HCEC 1CT (cell line): Measurements from ENCODE around the gene TSHZ3.

Experiments
- DNase-seq: peaks from one replicate; pipeline ENCODE4 v3.0.0-alpha.2; 2017

Gene TSHZ3

DNA sequence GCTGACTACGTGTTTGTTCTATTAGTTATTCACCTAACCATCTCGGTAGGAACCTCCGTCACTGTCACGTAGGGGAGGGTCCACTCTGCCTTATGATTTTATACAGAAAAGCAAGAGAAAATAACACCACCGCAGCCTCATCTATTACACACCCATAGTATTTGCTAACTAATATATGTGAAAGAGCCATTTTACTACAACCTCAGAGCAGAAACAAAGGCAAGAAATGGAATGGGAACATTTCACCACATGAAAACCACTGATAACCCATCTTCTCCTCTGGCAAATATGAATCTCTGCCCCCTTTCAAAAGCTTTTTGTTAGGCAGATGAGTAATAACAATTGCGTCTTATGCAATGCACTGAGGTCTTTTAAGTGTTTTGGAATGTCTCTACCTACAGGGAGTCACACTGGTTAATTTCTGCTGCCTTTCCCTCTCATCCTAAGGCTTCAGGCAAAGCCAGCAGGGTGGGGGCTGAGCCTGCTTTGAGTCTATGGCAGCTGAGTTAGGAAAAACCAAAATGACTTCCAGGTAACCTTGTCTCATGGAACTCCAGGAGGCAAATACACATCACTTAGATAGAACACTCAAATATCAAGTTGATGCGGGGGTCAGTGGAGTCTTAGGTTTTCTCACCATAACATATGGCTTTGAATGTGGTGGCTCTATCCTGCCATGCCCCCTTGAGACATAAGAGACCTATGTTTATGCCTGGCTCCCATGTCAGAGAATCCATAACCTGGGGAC is 15.0 kb downstream of the TSHZ3 start:
- DNase-seq: peak; percentile 58

DNA sequence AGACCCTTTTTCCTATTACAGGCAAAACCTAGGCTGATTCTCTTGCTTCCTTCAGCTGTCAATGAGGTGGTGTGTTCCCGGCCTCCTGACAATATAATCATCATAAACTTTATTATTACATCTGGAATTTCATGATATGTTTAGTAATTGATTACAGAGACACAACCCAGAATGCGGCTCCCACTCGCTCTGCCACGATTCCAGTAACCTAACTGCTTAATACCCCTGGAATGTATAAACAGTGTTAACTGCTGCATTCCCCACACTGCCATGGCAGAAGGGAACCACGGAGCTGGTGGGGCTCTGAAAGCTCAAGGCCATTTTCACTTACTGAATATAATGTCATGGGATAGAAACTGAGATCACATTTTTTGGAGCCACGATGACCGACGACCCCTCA is 17.1 kb downstream of the TSHZ3 start:
- DNase-seq: peak; percentile 55

DNA sequence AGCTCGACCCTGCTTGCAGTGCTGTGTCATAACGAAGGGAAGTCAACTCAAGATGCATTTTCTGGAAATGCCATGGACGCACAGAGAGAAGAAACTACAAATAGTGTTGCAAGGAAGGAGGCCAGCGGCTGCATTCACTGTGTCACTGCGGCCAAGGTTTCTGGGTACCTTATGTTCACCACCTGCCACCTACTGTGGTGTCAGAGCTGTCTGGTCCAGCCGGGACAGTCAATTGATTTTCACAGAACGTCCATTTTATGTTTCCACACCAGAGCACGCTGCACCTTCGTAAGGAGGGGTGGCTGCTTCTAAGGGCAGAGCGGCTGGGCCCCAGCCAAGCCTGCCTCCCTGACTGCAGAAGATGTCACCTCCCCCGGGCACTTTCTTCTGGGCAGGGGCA is 17.7 kb downstream of the TSHZ3 start:
- DNase-seq: no peak

DNA sequence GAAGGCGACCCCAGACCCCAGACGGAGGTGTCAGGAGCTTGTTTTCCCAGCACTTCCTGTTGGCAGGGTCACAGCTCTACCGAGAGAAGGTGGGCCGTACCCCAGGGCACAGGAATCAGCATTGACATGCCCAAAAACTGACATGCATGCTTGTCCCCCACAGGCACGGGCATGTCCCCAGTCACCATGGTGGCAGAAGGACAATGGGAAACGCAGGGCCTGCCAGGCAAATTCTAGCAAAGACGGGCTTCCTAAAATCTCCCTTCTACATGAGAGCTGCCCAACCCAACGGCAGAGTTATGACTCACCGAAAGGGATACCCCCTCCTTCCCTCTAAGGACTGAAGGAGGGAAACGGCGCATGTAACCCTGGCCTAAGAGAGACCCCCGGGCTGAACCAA is 18.5 kb downstream of the TSHZ3 start:
- no peak for DNase-seq

DNA sequence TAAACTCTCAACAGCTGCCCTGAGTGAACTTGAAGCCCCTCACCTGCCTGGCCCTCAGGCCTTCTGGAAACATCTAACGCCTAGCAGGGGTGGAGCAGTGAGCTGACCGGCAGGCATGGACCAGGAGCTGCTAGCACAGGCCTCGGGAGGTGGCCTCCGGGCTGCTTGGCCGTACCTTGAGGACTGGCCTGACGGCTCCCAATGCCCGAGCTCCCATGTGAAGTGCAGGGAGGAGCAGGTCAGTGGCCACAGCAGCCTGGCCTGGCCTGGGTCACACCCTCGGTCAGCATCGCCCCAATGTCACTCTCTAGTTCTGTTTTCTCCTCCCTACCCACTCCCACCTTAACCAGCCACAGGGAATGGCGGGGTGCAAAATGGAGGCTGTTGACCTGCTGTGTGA is 19.0 kb downstream of the TSHZ3 start:
- no peak for DNase-seq

DNA sequence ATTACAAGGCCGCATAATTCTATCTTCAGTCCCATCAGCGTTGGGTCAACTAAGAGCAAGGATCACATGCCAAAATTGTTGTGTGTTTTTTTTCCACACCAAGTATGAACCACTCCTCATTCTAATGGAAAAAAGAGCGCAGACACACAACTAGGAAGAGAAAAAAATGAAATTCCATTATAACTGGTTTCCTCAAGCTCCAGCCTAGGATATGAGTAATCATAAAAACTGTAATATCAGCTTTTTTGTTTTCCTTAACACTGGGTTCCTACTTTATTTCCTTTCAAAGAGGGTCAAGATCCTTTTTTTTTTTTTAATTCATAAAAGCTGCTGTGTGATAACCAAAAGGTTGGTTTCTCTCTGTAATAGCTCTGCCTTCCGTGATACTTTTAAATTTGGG is 19.4 kb downstream of the TSHZ3 start:
- DNase-seq: no peak

DNA sequence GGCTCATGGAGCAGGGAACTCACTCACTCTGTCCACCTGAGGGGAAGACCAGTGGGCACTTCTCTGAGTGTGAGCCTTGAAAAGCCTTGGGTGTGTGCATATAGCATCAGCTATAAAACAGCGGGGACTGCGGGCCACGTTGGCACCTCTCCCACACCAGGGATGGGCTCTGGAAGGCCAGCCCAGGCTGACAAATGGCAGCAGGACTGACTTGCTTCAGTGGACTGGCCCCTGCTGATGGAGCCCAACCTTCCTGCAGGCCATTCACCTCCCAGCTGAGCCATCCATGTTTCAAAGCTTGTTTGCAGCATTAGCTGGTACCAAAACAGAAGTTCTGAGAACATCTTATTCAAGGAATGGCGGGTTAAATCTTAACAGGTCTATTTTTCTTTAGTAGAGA is 21.0 kb downstream of the TSHZ3 start:
- no peak for DNase-seq

DNA sequence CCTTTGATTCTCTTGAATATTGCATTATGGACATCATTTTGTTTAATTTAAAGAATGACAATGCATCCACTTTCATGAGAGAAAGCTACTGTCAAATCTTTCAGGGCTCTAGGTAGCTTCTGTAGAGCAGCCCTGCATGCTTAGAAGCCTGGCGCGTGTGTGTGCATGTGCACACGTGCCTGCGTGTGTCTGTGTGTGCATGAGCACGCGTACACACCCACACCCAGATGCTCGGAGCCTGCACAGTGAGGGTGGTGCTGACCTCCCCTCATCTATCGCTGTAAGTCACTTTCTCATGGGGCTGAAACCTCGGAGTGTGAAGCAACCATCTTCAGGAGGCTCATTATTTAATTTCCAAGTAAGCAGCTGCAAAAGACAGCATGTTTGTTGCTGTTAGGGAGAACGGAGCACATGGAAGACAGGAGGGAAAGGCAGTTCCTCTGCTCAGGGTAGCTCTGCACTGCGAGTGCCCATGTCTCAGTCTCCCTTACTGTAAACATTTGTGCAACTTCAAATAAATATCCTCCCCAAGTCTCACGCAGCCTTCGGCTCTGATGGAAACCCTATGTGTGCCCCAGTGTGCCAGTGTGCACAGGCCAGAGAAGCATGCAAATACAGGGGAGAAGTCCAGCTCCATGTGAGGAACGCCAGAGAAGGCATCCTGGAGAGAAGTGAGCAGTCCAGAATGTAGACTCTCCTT is 22.8 kb downstream of the TSHZ3 start:
- no peak for DNase-seq

DNA sequence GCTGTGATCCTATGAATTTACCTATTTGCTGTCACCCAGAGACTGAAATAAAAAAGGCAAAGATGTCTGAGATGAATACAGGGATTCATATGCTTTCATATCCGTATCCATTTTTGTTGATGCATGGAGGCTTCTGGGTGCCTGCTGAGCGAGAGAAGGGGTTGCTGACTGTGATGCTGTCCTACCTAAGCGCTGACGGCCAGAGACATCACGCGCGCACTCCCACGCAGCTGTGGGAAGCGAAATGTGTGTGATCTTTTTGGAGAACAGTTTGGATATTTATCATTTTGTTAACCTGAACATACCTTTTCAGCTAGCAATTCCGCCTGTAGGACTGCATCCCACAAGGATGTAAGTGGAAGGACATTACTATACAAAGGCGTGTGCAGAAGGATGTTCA is 23.9 kb downstream of the TSHZ3 start:
- no peak for DNase-seq

DNA sequence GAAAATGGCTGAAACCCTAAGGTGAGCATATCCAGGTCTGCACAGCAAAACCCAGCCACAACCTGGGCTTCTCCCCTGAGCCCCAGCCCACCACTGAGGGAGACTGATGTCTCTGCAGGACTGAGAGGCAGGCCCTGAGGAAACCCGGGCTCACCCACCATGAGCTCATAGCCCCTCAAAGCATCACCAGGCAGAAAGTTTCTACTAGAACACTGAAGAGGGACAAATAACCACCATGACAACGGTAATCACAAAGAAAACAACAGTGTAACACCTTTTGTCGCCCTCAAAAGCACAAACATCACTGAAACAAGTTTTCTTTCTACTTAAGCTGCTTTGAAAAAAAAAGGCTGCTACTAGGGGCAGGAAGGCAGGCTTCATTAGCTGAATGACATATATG is 29.8 kb downstream of the TSHZ3 start:
- no peak for DNase-seq

DNA sequence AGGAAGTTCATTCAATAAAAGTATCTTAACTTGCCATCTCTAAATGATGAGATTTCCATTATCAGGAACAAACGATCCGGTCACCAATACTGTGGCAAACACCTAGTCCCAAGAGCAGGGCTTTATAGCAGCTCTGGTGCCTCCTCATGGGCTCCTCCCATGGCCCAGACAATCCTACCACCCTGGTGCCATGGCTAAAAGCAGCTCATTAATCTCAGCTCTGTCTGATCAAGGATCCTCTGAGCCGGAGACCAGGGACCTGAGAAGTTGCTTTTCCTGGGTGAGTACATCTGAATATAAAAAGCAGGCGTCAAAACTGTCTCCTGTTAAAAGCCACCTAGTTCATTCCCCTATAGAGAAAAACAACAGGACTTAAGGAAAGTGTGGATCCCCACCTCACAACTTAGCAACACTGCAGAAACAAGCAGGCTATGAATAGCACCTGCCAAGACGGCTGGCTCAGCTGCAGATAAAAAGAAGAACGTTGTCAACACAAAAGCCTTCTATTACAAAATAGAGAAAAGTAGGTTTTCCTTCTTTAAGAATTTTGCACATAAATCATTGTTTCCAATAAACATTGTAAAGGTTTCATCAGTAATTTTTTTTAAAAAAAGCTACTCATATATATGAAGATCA is 30.3 kb downstream of the TSHZ3 start:
- no peak for DNase-seq

DNA sequence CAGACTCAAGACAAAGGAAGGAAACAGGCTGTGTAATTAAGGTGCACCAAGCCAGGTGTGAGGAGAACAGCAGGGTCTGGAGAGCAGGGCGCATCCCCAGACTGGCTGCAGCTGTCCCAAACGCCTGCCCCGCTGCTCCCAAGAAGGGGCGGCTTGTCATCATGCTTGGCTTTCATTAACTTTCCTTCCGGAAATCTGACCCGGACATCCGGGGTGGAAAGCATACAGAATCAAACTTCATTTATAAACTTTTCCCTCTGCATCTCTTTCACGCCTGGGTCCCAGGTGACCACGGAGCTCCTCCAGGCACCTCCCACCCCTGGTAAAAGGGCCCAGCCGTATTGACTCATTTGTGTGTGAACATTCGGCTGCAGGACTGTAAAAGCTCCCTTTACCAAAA is 31.7 kb downstream of the TSHZ3 start:
- DNase-seq: no peak

DNA sequence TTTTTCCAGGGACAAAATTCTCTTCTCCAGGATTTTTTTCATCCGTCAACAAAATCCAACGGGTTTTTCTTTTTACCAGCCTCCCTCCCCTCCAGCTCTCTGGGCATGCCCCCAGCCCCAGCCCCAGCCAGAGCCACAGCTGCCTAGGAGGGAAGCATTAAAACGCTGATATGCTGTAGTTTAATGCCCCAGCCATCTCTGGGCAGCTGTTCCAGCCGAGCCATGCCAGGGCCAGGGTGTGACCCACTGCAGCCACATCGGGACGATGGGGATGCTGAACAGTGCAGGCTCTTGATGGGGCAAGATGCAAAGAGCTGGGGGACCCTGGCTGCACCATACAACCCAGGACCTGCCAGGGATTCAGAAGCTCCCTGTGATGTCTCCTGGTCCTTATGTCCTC is 32.1 kb downstream of the TSHZ3 start:
- DNase-seq: no peak

DNA sequence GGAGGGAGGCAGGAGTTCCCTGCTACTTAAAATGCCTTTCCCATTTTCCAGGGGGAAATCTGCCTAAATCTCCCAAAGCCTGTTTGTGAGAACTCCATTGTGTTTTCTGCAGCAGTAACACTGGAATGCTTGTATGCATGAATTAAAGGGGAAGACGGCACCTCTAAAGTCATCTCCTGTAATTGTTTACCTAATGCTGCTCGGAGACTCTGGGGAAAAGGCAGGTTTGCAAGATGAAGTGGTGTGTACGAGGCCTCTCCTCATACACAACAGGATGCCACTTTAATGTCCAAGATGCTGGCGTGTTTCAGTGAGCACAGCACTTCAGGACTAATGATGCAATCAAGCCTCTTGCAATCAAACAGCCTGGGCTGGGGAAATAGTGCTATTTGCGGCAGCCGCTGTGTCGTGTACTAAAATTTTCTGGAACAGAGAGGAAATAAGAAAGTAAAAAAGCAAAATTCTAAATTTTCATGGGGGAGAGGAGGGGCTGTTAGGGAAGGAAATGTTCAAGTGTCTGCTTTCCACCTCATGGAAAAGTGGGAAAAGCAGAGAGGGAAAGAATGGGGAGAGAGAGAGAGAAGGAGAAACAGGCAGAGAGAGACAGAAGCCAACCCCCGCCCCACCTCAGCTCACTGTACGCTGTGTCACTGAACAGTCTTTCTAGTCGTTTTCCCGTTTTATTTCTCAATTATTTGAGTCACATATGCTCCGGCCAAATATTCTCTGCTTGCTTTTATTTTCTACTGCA is 32.9 kb downstream of the TSHZ3 start:
- DNase-seq: peak; percentile 38

DNA sequence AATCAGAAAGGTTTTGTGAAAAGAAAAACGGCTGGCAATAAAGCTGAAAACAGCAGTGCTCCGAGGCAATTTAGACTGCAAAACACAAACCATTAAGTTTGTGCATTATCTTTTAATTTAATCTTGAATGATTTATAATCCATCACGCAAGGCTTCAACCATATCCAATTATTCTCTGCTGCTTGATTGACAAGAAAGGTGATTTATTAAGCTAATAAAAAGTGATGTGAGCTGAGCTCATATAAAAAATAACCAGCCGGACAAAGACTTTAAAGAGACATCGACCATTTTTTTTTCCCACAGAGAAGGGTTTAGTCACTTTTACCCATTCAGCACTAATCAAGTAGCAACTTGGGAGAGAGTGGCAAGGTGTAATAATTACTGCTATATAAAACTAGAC is 33.6 kb downstream of the TSHZ3 start:
- no peak for DNase-seq

DNA sequence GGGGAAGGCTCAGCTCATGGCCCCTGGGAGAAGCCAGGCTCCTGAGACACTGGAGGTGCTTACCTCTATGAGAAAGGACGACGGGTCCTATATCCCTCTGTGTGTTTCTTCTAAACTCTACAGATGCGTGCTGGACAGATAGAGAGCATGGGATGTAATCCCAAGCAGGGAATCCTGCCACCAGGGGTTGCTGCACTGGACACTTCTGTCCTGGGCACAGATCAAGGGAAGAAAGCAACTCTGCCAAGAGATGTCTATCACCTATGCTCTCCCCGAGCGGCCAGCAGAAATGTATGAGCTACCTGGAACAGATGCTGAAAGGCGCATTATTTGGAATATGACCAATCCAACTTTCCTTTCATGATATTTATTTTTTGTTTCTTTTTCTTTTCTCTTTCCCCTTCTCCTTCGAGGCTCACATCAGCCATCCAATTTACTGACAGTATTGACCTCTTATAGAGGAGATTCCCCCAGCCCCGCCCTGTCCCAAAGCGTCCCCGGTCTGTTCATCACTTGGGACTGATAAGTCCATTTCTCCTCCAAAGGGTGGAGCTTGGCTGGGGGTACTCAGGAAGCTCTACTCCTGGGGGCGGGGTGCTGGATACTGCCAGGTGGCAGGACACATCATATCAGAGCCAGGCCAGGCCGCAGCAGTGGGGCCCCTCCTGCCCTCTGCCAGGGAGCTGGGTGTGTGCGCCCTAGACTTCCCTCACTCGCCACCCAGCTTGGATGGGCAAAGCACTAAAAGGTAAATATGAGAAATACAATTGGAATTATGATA is 34.2 kb downstream of the TSHZ3 start:
- no peak for DNase-seq

DNA sequence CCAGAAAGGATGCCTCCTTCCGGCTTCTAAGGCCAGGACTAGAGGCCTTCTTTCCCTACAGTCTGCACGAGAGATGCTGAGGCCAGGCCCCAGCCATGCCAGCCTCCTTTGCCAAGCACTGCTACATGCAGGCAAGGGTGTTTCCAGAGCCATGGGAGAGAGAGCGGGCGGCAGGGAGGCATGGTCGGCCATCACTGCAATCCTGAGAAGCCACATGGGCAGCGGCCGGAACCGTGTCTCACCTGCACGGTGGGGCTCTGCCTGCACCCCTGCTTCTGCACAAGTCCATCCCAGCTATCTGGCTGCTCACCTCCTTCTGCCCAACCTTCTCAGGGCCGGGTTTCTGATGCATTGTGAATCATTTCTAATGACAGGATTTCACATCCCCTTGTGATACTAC is 35.1 kb downstream of the TSHZ3 start:
- no peak for DNase-seq

DNA sequence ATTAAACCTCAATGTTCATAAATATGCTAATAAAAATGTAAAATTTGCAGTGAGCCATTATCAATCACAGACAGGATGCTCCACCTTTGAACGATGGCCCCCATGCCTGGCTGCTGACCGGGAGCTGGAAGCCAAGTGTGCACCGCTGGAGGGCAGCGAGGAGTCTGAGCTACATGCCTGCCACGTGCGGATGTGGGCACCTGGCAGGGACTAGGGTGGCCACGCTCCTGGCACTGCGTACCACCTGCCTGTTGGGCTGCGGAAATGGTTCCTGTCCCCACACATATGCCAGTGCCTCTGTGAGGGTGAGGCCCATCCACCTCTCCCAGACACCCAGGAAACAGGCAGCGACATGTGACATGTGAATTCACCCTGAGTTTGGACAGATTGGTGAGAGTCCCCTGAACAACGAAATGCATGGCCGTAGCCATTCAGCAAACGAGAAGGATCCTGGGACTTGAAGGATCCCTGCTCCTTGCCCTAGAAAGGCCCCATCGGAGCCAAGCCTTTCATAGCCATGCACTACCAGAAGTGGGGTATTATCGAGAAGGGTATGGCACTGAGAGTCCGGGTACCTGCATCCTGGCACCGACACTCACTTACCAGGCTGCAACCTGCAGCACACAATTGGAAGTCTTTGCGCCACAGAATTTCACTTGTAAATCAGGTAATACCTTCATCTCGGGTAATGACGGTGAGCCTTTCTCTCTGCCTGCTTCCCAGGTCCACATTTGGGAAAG is 35.8 kb downstream of the TSHZ3 start:
- no peak for DNase-seq

DNA sequence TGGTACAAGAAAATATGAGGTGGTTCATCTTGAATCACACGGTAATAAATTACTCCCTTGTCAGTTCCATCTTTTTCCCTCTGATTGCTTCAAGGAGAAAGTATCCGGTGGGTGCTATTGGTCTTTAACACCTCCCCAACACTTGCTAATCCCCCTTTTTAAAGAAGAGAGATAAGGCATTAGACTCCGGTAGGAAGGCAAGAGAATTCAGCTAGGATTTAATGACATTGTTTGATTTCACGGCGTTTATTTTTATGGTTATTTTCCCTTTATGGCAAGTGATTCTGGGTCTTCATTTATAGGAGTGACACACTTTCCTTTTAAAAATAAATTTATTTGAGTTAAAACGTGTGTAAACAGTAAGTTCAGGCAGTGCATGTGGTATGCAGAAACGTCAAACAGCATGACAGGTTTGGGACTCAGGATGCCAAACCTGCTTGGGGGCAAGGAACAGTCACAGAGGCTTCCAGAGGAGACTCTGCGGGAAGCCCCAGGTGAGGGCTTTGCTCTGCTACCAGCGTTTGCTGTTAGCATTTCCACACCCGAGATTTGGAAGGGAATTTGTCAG is 36.5 kb downstream of the TSHZ3 start:
- no peak for DNase-seq

DNA sequence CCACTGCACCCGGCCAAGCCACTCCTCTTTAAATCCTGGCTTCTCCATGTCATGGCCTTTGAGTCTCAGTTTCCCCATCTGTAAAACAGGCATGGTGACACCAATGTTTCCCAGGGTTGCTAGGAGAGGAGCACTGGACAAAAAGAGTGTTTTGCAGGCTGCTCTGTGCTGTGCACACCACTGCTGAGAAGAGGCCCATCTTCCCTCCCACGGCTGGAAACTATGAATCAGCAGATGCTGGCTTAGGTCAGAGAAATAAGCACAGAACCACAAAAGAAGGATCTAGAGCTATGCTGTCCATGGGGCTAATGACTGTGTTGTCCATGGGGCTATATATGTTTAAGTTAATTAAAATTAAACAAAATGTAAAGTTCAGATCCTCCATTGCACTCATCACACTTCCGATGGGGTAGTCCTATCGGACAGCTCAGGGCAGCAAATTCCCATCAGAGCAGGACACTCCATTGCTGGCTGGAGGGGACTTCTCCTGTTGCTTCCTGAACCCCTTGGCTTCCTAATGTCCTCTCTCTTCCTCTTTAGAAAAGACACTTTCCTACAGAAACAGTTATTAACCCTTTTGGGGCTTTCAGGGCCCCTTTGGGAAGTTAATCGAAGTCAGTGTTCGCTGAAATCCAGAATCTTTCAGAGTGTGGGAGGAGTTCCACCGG is 37.1 kb downstream of the TSHZ3 start:
- peak; percentile 68 for DNase-seq
